LoVo (cell line): ENCODE measurements around the gene CLIC4.
A peak's percentile ranks its signal among the peaks of the same experiment; 100 is the strongest.
"Not testable (repeated sequence)": the region's sequence is repeated elsewhere in the genome, so short reads cannot be mapped to it uniquely, and the experiment has no call there.

ENCODE experiments used
- DNase-seq: peaks from one replicate; pipeline ENCODE4 v3.0.0-alpha.2; 2016; ENCODE audit warnings: low spot score

CLIC4 gene

DNA sequence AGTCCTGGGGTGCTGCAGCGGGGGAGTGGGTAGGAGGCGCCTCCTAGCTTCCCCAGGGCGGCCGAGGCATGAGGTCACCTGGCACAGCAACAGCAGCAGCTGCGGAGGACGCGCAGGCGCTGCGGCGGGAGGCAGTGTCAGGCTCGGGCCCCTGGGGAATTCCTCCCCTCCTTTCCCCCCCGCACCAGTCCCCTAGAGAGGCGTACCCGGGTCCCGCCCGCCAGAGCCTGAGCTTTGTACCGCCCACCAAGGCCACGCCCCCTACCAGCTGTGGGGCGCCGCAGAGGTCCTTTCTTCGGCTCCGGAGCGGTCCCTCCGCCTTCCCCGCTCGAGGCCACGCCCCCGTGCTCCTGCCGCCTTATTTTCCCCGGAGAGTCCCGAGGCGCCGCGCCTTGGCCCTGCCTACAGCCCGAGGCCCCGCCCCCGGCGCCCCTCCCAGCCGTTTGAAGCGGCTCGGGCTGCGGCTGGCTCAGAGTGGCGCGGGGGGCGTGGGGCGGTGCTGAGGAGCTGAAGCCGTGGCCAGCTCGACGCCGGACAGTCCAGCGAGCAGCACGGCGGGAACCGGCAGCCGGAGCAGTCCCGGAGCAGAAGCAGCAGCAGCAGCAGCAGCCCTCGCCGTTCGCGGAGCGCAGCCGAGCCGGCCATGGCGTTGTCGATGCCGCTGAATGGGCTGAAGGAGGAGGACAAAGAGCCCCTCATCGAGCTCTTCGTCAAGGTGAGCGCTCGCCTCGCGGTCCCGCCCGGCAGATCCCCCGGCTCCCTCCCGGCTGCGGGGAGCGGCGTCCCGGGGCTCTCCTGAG, at the start of gene CLIC4:
Gene CLIC4, plus strand, starts transcription at position 537 of the 800 bp plus-strand sequence. Its CDS starts 107 bp downstream, at position 644.
- DNase-seq: peak; percentile 99

DNA sequence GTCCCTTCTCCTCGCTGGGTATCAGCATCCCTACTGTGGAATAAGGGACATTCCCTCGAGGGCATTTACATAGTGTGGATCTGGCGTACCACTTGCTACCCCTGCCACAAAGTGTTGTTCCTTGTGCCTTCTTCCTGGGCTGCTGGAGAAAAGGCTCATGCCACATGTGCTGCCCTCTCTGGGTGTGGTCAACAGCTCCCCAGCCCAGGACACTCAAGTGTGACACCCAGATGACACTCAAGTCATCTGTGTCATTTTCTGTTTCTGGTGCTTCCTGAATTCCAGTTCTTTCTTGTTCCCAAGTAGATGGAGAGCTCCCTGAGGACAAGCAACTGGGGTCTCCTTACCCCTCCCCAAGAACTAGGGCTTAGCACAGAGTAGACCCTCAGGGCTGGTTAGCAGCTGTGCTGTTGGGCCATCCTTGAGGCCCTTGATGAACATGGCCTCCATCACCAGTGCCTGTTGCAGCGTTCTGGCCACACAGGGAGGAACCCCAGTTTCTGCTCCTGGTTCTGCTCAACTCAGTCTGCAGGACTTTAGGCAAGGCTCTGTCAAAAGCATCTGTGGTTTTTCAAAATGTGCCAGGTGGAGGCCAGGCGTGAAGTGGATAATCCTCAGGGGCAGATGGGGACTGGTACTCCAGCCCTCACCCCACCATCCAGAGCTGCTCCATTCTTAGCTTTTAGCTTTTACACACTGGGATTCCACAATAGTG, 49.0 kb upstream of the CLIC4 start:
- no peak for DNase-seq

DNA sequence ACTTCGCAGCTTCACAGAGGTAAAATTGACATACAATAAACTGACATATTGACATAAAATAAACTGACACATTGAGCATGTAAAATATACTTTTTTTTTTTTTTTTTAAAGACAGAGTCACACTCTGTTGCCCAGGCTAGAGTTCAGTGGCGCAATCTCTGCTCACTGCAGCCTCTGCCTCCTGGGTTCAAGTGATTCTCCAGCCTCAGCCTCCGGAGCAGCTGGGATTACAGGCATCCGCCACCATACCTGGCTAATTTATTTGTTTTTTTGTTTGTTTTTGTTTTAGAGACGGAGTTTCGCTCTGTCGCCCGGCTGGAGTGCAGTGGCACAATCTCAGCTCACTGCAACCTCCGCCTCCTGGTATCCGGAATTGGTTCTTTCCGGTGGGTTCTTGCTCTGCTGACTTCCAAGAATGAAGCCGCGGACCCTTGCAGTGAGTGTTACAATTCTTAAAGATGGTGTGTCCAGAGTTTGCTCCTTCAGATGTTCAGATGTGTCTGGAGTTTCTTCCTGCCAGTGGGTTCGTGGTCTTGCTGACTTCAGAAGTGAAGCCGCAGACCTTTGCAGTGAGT, 48.4 kb upstream of the CLIC4 start:
- DNase-seq: no peak

DNA sequence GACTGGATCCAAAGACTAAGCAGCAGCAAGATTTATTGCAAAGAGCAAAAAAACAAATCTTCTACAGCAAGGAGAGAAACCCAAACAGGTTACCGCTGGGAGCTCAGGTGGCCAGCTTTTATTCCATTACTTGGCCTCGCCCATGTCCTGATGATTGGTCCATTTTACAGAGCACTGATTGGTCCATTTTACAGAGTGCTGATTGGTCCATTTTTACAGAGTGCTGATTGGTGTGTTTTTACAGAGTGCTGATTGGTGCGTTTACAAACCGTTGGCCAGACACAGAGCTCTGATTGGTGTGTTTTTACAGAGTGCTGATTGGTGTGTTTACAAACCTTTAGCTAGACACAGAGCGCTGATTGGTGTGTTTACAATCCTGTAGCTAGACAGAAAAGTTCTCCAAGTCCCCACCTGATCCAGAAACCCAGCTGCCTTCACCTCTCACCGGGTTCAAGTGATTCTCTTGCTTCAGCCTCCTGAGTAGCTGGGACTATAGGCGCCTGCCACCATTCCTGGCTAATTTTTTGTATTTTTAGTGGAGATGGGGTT, 47.7 kb upstream of the CLIC4 start:
- not testable (repeated sequence) for DNase-seq

DNA sequence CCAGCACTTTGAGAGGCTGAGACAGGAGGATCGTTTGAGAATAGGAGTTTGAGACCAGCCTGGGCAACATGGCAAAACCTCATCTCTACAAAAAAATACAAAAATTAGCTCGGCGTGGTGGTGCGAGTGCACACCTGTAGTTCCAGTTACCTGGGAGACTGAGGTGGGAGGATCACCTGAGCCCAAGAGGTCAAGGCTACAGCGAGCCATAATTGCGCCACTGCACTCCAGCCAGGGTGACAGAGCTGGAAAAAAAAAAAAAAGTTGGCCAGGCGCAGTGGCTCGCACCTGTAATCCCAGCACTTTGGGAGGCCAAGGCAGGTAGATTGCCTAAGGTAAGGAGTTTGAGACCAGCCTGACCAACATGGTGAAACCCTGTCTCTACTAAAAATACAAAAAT, 46.9 kb upstream of the CLIC4 start:
- not testable (repeated sequence) for DNase-seq

DNA sequence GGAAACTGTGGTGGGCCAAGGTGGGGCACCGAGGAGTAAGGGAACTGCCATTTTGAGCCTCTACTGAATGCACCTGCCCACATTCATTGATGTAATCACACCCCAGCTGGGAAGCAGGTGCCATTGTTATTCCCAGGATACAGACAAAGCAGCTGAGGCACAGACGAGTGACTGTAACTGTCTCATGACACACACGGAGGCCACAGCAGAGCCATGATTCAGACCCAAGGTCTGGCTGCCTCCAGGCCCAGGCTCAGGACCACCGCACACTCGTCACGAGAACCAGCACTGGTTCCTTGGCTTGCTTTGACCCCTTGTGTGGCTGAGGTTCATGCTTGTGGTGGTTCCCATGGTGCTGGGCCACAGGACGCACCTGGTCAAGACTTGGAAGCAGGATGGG, 45.6 kb upstream of the CLIC4 start:
- no peak for DNase-seq

DNA sequence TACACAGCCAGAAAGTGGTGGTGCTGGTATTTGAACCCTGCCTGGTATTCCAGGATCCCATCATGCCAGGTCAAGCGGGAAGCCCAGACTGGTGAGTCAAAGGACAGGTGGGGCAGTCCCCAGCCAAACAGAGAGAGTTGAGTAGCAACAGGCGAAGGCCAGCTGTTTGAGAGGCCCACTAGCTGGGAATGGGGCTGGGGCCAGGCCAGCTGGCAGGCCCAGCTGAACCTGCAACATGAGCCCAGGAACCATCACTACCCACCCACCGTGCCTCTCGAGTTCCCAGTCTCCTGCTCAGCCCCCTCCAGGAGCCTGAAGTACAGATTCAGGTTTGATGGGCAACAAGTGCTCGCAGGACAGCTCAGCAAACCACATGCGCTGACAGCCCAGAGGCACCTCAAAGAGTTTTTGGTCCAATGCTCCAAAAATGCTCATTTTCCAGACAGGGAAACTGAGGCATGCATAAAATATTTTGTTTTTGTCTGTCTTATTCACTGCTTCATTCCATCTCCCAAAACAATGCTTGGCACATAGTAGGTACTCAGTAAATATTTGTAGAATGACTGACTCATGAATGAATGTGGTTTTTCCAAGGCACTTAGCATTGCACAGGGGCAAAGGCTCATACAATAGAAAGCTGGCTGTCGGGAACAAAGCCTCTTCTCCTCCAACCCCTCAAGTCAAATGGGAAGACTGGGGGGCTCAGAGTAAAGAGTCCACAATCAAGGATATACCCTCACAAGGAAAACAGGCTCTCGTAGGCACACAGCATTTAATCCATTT, 42.5 kb upstream of the CLIC4 start:
- no peak for DNase-seq

DNA sequence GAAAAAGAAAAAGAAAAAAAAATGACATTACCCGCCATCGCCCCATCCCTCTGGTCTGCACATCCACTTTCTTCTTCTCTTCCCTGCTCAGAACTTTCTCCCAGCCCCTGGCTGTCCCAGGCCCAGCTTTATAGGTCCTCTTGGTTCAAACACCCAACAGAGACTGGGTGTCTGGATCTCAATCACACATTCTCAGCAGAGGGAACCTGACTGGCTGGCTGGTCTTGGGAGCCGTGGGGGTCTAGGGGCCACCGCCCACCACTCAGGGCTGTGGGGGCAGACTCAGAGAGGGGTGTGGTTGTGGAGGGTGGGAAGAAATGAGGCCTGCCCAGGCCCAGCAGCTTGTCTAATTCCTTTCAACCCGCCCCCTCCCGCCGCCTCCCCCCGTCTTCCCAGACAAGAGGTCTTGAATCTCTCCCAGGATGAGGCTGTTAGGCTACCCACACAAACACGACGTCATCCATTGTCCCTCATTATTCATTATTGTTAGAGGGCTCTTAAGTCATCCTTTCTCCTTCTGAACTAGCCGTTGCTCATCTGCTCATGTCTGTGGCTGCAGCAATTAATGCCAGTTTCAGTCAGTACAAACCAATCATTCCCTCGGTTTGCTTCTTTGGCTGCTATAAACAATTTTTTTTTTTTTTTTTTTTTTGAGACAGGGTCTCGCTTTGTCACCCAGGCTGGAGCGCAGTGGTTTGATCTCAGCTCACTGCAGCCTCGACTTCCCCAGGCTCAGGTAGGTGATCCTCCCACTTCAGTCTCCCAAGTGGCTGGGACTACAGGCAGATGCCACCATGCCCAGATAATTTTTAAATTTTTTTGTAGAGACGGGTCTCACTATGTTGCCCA, 40.6 kb upstream of the CLIC4 start:
- no peak for DNase-seq

DNA sequence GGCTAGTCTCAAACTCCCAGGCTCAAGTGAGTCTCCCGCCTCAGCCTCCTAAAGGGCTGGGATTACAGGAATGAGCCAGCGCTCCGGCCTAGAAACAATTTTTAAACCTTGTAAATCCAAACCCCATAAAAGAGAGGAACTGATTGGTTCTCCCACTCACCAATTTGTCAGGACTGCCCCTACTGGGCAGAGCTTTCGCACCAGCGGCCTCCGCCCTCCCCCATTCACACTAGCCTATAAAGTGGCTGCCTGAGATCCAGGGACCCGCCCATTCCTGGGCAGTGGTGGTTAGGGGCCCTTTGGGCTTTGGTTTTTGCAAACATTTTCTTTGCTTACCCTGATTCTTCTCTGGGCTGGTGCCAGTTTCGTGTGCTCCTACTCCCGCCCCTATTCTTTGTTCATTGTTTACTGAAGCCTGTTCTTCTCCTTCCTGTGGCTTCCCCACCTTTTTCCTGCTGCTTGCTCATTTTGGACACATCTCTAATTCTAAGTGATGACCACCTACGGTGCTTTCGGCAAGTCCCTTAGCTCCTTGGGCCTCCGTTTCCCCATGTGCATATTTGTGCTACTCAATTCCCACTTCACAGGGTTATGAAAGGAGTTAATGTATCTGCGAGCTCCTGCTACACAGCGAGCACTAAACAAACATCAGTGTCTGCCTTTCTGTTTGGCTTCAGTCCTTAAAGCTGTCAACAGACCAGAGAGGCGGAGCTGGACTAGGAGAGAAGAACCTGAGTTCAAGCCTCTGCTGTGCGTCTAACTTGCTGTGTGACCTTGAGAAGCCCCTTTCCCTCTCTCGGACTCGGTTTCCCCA, 39.8 kb upstream of the CLIC4 start:
- peak; percentile 75 for DNase-seq

DNA sequence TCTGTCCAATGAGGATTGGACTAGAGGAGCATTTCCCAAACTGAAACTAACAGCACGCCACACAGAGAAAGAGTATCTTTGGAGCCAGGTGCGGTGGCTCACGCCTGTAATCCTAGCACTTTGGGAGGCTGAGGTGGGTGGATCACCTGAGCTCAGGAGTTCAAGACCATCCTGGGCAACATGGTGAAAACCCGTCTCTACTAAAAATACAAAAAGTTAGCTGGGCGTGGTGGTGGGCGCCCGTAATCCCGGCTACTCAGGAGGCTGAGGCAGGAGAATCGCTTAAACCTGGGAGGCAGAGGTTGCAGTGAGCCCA, 39.2 kb upstream of the CLIC4 start:
- DNase-seq: not testable (repeated sequence)

DNA sequence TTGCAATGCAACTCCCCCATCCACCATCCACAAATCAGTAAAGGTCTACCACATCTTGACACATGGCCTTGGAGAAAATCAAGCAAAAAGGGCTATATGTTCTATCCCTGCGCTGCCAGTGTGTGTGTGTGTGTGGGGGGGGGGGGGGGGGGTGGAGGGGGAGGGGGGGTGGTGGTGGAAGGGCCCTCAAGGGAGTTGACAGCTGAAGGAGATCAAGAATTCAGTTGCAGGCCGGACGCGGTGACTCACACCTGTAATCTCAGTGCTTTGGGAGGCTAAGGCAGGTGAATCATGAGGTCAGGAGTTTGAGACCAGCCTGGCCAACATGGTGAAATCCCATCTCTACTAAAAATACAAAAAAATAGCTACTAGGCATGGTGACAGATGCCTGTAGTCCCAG, 37.6 kb upstream of the CLIC4 start:
- DNase-seq: no peak

DNA sequence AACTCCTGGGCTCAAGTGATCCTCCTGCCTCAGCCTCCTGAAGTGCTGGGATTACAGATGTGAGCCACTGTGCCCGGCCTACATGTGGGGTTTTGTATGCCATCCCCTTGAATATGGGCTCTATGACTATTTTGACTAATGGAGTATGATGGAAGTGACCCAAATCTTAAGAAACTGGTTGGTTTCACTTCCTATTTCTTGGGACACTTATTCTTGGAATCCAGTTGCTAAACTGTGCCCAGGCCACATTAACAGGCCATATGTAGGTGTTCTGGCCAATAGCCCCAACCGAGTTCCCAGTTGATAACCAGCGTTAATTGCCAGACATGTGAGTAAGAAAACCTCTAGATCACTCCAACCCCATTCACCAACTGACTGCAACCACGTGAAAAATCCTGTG, 36.3 kb upstream of the CLIC4 start:
- DNase-seq: no peak

DNA sequence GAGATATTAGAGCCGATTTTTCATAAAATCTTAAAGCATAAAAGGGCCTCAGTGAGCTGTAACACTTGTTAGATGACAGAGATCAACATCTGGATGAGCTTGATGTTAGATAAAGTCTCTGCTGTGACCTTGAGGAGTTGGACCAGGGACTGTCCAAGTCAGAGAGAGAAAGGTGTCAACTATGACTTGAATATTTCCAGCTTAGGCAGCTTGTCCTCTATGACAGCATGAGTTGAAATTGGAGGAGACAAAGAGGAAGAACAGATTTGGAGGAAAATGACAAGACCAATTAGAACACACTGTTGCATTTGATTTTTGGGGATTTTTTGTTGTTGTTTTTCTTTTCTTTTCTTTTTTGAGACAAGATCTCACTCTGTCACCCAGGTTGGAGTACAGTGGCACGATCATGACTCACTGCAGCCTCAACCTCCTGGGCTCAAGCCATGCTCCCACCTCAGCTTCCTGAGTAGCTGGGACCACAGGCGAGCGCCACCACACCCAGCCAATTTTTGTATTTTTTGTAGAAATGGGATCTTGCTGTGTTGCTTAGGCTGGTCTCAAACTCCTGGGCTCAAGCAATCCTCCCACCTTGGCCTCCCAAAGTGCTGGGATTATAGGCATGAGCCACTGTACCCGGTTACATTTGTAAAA, 35.3 kb upstream of the CLIC4 start:
- no peak for DNase-seq

DNA sequence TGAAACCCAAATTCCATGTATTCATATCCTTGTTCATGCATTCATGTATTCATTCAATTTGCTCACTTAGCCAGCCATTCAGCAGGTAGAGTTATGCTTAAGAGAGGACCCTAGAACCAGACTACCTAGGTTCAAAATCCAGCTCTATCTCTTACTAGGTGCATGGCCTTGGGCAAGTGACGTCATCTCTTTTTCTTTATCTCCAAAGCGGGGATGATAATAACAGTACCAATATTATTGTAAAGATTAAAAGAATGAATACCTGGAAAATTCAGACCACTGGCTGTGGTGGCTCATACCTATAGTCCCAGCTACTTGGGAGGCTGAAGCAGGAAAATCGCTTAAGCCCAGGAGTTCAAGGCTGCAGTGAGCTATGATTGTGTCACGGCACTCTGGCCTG, 33.9 kb upstream of the CLIC4 start:
- no peak for DNase-seq

DNA sequence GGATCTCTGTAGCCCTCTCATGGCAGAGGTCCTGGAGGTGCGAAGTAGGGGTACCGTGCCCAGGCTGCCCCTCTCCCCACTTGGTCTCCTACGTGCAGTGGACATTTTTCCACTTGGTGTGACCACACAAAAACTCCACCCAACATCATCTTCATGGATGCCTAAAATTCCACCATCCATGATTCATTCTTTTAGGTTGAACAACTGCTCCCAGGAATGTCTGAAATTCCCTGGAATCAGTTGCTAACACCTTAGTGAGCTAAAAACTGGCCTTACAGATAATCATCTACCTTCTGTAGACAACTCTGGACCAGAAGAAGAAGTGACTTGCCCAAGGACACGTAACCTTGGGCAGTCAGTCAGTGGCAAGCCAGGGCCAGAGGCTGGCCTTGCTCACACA, 32.1 kb upstream of the CLIC4 start:
- no peak for DNase-seq

DNA sequence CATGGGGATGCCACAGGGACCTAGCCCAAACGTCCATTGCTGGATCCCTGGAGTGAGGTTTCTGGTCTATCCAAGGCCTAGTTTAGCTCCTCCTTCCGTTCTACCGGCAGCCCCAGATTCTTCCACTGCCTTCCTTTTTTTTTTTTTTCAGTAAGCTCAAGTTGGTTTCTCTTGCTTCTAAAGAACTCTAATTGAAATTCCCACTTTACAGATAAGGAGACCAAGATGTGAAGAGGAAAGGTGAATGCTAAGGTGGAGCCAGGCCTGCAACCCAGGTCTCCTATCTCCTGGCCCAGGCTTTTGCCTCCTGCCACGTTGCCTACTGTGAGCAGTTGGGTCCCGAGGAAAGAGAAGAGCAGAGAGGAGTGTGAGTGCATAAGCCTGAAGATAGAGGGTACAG, 31.5 kb upstream of the CLIC4 start:
- no peak for DNase-seq

DNA sequence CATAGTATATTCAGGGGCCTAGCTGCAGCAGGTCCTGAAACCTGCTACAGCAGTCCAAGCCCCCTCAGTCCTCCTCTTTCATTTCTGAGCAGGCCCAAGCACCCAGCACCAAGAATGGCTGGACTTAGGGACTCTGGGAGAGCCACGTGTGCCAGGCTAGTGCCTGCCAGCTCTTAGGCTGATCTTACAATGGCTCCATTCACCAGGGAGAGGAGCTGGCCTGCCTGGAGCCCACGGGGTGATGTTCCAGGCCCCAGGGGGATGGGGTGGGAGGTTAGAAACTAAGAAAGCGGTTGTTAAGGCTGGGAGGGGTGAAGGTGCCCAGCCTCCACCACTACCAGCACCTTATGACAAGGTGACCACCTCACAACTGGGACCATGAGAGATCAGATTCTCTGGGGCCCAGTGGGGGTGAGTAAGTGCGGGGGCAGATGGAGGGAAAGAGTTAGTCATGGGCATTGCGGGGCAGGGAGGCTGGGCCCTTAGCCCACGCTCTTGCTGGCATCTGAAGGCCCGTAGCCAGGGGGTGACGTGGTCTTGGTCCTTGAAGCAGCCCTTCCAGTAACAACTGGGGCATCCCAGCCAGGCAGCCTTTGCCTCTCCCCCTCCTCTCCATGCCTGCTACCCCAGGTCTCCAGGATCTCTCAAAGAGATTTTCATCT, 30.3 kb upstream of the CLIC4 start:
- no peak for DNase-seq

DNA sequence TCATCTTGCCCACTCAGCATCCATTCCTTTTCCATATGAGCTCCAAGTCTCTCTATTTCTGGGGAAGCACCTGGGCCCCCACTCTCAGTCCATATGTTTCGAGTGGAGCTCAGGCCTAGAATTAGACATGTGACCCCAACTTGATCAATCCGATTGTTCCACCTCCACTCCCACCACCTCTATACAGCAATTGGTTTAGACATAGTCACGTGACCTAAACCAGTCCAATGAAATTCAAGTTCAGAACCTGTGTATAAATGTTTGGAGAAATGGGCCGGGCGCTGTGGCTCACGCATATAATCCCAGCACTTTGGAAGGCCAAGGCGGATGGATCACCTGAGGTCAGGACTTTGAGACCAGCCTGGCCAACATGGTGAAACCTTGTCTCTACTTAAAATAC, 29.6 kb upstream of the CLIC4 start:
- no peak for DNase-seq

DNA sequence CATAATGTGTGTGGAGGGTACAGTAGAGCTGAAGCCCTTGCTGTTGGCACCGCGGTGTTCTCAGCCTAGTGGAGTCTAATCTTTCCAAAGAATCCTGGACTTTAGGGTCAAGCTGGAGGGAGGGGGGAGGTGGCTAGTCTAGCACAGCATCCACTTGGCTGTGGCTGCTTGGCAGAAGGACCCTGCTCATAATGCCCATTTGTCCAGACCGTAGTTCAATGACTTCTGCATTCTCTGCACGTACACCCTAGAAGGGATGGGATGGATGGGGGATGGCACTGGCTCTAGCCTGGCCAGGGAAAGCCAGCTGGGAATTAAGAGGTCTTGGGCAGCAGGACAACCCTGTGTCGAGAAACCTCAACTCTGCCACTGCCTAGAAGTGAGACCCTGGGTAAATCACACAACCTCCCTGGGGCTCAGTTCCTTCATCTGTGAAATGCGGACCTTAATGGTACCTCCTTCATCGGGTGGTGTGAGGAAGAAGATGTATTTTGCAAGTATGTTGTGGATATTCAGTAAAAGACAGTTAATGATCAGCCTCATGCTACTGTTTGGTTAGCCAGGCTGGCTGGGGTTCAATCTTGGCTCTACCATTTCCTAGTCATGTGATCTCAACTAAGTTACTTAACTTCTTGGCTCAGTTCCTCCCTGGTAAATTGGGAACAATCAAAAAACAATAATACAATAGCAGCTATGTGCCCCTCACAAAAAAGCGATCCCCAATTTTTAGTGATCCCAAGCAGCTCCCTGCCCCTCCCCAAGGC, 27.2 kb upstream of the CLIC4 start:
- DNase-seq: no peak
